Measurements from ENCODE around the gene PLA2R1.

PLA2R1 gene

DNA sequence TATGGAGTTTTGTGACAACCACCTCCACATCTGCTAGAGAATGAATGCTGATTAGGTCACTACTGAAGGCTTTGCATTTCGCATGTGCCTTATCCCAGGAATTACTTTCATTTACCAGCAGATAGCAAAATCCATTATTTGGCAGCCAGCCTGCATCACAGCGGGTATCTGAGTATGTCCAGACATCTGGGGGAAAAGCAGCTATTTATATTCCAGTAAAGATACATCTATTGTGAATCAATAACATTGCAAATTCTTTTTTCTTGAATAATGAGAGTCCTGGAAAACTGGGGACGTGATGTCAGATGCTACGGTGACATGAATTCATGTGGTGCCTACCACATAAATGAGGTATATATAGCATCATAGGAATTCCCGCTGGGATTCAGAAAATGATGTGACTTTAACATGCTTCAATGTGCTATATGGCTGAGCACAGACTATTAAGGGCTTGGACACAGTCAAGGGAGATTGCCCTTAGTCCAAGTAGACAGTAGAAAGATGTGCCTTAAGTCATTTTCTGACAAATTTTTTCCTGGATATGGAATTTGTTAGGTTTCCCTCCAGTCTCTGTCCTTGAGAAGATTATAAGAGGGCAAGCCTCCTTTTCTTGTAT, 180.2 kb downstream of the PLA2R1 start:
- Histone ChIP-seq H3K79me1 (ENCODE audit: low read depth, low read length) (no peaks in the 10 kb centered on the region), H2BK15ac (ENCODE audit: low read length) (no peak overlapping the region), H3K4me3 (ENCODE audit: low read length in 2 of 2) (no peak overlapping the region), H3K9ac (ENCODE audit: low read depth, low read length, poor library complexity) (no peak overlapping the region), H2BK5ac (ENCODE audit: low read length) (no peak overlapping the region), H3K18ac (ENCODE audit: low read length) (no peak overlapping the region), H2AK5ac (ENCODE audit: low read depth, low read length) (no peak overlapping the region), H3K27ac (replicated peaks; ENCODE audit: low read length) (no peak overlapping the region), H3K4ac (ENCODE audit: low read length) (no peak overlapping the region), H3K9me3 (replicated peaks in 1 of 2; ENCODE audit: control insufficient read depth in 2 of 2, insufficient read depth in 1 of 2, low read depth in 1 of 2, low read length in 2 of 2) (no peaks in the 10 kb centered on the region), H4K91ac (ENCODE audit: low read depth, low read length, poor library complexity) (no peak overlapping the region), H2BK120ac (ENCODE audit: low read depth, low read length) (no peak overlapping the region), H3K14ac (ENCODE audit: low read length) (no peak overlapping the region), H2BK12ac (ENCODE audit: low read length) (no peak overlapping the region), H3K4me1 (ENCODE audit: control insufficient read depth in 2 of 2, insufficient read depth in 1 of 2, low read depth in 1 of 2, low read length in 2 of 2) (peaks cover 0 to 2% of the 10 kb centered on the region in 2 donors), H2AFZ (ENCODE audit: low read length) (no peak overlapping the region), H4K8ac (ENCODE audit: low read depth, low read length) (no peak overlapping the region), H3K27me3 (ENCODE audit: control insufficient read depth in 3 of 3, insufficient read depth in 3 of 3, low read depth in 1 of 3, low read length in 3 of 3) (peaks cover 0 to 5% (median 0%) of the 10 kb centered on the region in 3 experiments), H3K4me2 (ENCODE audit: insufficient read depth, low read length, poor library complexity, severe bottlenecking) (no peak overlapping the region), H3K36me3 (replicated peaks in 1 of 2; ENCODE audit: control insufficient read depth in 2 of 2, insufficient read depth in 2 of 2, low read length in 2 of 2) (no peaks in the 10 kb centered on the region), H3K23ac (ENCODE audit: low read depth, low read length, poor library complexity) (no peak overlapping the region)
- DNase-seq (ENCODE audit: low spot score): no peak
- no CpG with 5 or more reads among the region's 5 CpGs for WGBS, 2 donors (ENCODE audit: extremely low coverage in 2 of 2, insufficient read length in 2 of 2, insufficient replicate concordance in 1 of 2)

All from neuronal stem cell (in vitro differentiated cells).